Lower leg skin (tissue), 4 donors: ENCODE results near the gene FBXL13. TPM values are rescaled to one million over a fixed set of nuclear protein-coding genes. Genes with fewer than 3 reads are reported as not detected.

Experiments
- DNase-seq, 2 donors: peaks; one replicate each; pipeline ENCODE4 v3.0.0-alpha.2; 2019; ENCODE audit warnings: low spot score in 2 of 2
- H3K4me3 ChIP-seq: fragments of 200-600 bp; sonication (generic); 2 replicates; pipeline ENCODE4 v1.5.1; 2017; ENCODE audit warnings: mild to moderate bottlenecking, low read depth; ENCODE audit not compliant: poor library complexity, severe bottlenecking
- CTCF ChIP-seq, 3 donors: fragments of 450-650 bp; IDR thresholded peaks; one replicate each; pipeline ENCODE4 v1.5.1; 2016; ENCODE audit warnings: antibody characterized with exemption in 3 of 3, mild to moderate bottlenecking in 3 of 3, moderate library complexity in 2 of 3
- POLR2A ChIP-seq, 2 donors: fragments of 450-650 bp; IDR thresholded peaks; one replicate each; pipeline ENCODE4 v1.6.1; 2016 to 2017; ENCODE audit warnings: antibody characterized with exemption in 2 of 2, mild to moderate bottlenecking in 1 of 2, moderate library complexity in 1 of 2
- WGBS, 2 donors: methylation state at CpG; one replicate each; pipeline ENCODE4 v1.1.5; 2018; 5-methylcytosine and 5-hydroxymethylcytosine counted together
- intact Hi-C: fragments of 100-400 bp; cut with DNase I; formaldehyde crosslinking; loops from one replicate; pipeline ENCODE4 v1.15.0; 2023; ENCODE audit warnings: low total_unique reads
- total RNA-seq, 4 donors: library from RNA; depleted of rRNA; stranded (reverse); fragments of >200 nt; gene quantifications; one replicate each; pipeline ENCODE4 v1.1.0, GENCODE V29; 2016

Gene FBXL13
- total RNA-seq, 4 donors from 2014 or later, result 0.78 to 1.5 (median 1.1) TPM; not detected in 1

DNA sequence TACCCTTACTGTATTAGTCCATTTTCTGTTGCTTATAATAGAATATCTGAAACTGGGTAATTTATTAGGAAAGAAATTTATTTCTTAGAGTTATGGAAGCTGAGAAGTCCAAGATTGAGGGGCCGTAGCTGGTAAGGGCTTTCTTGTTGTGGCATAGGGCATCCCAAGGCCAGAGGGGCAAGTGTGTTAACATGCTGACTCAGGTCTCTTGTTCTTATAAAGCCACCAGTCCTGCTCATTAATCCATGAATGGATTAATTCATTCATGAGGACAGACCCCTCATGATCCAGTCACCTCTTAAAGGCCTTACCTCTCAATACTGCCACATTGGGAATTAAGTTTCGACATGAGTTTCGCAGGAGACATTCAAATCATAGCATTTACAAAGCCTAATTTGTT lies 2.7 kb upstream of the FBXL13 start:
- 95 to 97% methylated on average over 3 of the region's 3 CpGs for WGBS, 2 donors
- no peak for DNase-seq
- intact Hi-C loops, result no loop called here
- no peak for TF ChIP-seq POLR2A (IDR thresholded peaks at IDR 0.05)
- no peak for TF ChIP-seq CTCF (IDR thresholded peaks at IDR 0.05)
- H3K4me3 ChIP-seq, result no peak overlapping the region

GRCh38 chr7:103076764-103077163 lies 2.2 kb upstream of the FBXL13 start:
- TF ChIP-seq POLR2A (IDR thresholded peaks at IDR 0.05) (no peak), CTCF (IDR thresholded peaks at IDR 0.05) (no peak)
- intact Hi-C loops, result no loop called here
- DNase-seq, result no peak
- H3K4me3 ChIP-seq, result no peak overlapping the region
- 71 to 80% methylated on average over 7 of the region's 7 CpGs for WGBS, 2 donors

DNA sequence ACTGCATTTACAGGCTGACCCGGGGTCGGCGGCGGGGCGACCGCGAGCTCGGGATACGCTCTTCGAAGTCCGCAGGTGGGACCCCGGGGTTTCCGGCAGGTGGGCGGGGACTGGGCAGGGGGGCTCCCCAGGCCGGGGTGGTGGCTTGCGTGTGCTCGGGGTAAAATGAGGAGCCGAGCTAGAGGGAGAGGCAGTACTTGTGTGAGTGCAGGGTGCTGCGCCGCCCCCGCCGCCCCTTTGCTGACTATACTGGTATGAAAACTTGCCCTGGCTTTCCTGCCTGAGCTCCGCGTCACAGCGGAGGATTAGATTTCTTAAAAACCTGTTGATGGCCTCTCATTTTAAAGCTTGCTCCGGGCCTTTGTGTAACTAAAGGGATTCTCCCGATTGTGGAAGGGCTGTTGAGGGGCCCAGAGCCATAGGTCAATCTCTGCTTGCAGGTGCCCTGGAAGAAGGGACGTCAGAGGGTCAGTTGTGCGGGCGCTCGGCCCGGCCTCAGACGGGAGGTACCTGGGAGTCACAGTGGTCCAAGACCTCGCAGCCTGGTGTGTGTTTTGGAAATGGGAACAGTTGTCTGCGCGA lies 832 bp upstream of the FBXL13 start:
- H3K4me3 ChIP-seq, result peak overlapping the region; percentile 70
- 0 to 1% methylated on average over 25 to 31 of the region's 36 CpGs for WGBS, 2 donors
- intact Hi-C loops, result no loop called here
- TF ChIP-seq CTCF (IDR thresholded peaks at IDR 0.05) (no peak), POLR2A (IDR thresholded peaks at IDR 0.05) (no peak)
- peak; percentile 42 to 87 for DNase-seq

DNA sequence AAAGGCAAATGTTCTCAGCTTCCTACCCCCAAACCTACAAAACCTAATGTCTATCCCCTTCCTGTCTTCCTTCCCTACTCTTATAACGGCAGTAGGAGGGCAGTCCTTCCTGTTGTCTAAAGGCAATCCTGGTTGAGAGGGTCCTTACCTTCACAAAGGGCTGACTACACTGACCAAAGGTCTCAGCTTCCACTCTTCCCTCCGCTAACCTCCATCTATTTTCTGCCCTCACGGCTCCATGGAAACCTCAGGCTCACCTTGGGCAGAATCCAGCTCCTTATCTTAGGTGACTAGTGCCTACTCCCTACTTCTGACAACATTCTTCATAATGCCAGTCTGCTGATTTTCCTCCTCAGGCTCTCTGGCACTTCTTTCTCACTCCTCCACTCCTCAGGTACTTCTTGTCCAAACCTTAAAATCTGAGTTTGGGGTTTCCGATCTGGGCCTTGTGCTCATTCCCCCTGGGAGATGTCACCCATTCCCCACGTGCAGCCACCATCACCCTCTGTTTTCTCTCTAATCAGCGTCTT lies 542 bp downstream of the FBXL13 start:
- DNase-seq, result no peak
- 9 to 10% methylated on average over 6 of the region's 6 CpGs for WGBS, 2 donors
- intact Hi-C loops, result no loop called here
- no peak for TF ChIP-seq POLR2A (IDR thresholded peaks at IDR 0.05)
- TF ChIP-seq CTCF (IDR thresholded peaks at IDR 0.05), result no peak
- H3K4me3 ChIP-seq, result peak overlapping the region; percentile 70

GRCh38 chr7:103071000-103071399 lies 3.6 kb downstream of the FBXL13 start:
- DNase-seq, result no peak
- intact Hi-C loops, result no loop called here
- no peak for TF ChIP-seq CTCF (IDR thresholded peaks at IDR 0.05)
- no peak for TF ChIP-seq POLR2A (IDR thresholded peaks at IDR 0.05)
- 88 to 89% methylated on average over 2 of the region's 2 CpGs for WGBS, 2 donors
- H3K4me3 ChIP-seq, result no peak overlapping the region
